ENCODE data around the gene ANKRD34A.

DNA sequence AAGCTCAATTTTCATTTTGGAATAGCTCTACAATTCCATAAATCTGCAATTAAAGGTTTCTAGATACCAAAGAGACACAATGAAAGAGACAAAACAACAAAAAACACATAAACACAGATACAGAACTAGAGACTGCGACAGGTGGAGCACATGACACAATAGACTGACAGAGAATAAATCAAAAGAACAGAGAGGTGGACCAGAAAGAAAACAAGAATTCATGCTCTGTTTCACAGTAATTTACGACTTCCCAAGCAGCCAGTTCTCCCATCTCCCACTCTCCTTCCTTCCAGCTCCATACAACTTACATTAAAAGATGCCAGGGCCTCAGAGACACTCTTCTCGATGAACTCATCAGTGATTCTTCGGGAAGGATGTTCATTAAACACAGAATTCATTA lies 22.0 kb downstream of the ANKRD34A start:
- TF ChIP-seq, protein P1, sequence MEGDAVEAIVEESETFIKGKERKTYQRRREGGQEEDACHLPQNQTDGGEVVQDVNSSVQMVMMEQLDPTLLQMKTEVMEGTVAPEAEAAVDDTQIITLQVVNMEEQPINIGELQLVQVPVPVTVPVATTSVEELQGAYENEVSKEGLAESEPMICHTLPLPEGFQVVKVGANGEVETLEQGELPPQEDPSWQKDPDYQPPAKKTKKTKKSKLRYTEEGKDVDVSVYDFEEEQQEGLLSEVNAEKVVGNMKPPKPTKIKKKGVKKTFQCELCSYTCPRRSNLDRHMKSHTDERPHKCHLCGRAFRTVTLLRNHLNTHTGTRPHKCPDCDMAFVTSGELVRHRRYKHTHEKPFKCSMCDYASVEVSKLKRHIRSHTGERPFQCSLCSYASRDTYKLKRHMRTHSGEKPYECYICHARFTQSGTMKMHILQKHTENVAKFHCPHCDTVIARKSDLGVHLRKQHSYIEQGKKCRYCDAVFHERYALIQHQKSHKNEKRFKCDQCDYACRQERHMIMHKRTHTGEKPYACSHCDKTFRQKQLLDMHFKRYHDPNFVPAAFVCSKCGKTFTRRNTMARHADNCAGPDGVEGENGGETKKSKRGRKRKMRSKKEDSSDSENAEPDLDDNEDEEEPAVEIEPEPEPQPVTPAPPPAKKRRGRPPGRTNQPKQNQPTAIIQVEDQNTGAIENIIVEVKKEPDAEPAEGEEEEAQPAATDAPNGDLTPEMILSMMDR (IDR thresholded peaks at IDR 0.05; ENCODE audit: low read depth, low read length, missing input control), result no peak
- TF ChIP-seq GABPA (IDR thresholded peaks at IDR 0.05 in 1 of 2, conservative IDR thresholded peaks at IDR 0.05 in 1 of 2), result no peak

Measured in liver (tissue), 3 donors.